Caco-2 (cell line): Measurements from ENCODE around the gene MAP4K1. TPM values are rescaled to one million over a fixed set of nuclear protein-coding genes. Genes with fewer than 3 reads are reported as not detected.
A peak's percentile ranks its signal among the peaks of the same experiment; 100 is the strongest.
"Not testable (repeated sequence)": the region's sequence is repeated elsewhere in the genome, so short reads cannot be mapped to it uniquely, and the experiment has no call there.

Experiments
- BruUV-seq: library from RNA; stranded (reverse); fragments of 400-500 nt; replicated peaks from 2 replicates; lab custom pipeline; 2021; lab: Mats Ljungman, UMichigan
- CTCF ChIA-PET: fragments of 300-600 bp; sonication (Branson Sonifier 250); formaldehyde crosslinking; loops from one replicate; lab custom pipeline; 2022; ENCODE audit warnings: antibody characterized with exemption; lab: Charles Lee
- POLR2A ChIA-PET: fragments of 300-600 bp; sonication (Branson Sonifier 250); formaldehyde crosslinking; loops from one replicate; lab custom pipeline; 2022; ENCODE audit warnings: antibody characterized with exemption; lab: Charles Lee
- DNase-seq, 2 experiments: peaks; one replicate each; pipeline versions ENCODE4 v3.0.0 to v3.0.0-alpha.2; 2020 to 2022
- H3K27me3 ChIP-seq: replicated peaks from 2 replicates; pipeline ENCODE4 v1.6.0; 2011; ENCODE audit warnings: low read length; ENCODE audit not compliant: control insufficient read depth, insufficient read depth
- H3K36me3 ChIP-seq: 2 replicates; pipeline ENCODE4 v1.5.1; 2011; ENCODE audit warnings: low read length; ENCODE audit not compliant: control insufficient read depth, insufficient read depth
- H3K4me1 ChIP-seq: fragments of 250-450 bp; sonication (Bioruptor Pico); 2 replicates; pipeline ENCODE4 v1.5.1; 2020; ENCODE audit warnings: mild to moderate bottlenecking
- H3K4me3 ChIP-seq: 2 replicates; pipeline ENCODE4 v1.5.1; 2011; ENCODE audit warnings: low read depth, mild to moderate bottlenecking, control low read depth, low read length
- H3K9me3 ChIP-seq: fragments of 250-450 bp; sonication (Bioruptor Pico); 2 replicates; pipeline ENCODE4 v1.5.1; 2020; ENCODE audit warnings: mild to moderate bottlenecking, moderate library complexity
- H3K27ac Mint-ChIP-seq: one replicate; pipeline ENCODE4 v1.8.0; 2022; ENCODE audit warnings: mixed read lengths; ENCODE audit not compliant: unreplicated experiment
- H3K27me3 Mint-ChIP-seq: one replicate; pipeline ENCODE4 v1.8.0; 2022; ENCODE audit warnings: mixed read lengths; ENCODE audit not compliant: insufficient read depth, unreplicated experiment
- H3K36me3 Mint-ChIP-seq: one replicate; pipeline ENCODE4 v1.8.0; 2022; ENCODE audit warnings: mild to moderate bottlenecking, mixed read lengths; ENCODE audit not compliant: insufficient read depth, unreplicated experiment
- H3K4me1 Mint-ChIP-seq: one replicate; pipeline ENCODE4 v1.8.0; 2022; ENCODE audit warnings: low read depth, mixed read lengths; ENCODE audit not compliant: unreplicated experiment
- H3K4me3 Mint-ChIP-seq: one replicate; pipeline ENCODE4 v1.8.0; 2022; ENCODE audit warnings: mild to moderate bottlenecking, moderate library complexity, mixed read lengths; ENCODE audit not compliant: unreplicated experiment
- H3K9me3 Mint-ChIP-seq: one replicate; pipeline ENCODE4 v1.8.0; 2022; ENCODE audit warnings: mixed read lengths; ENCODE audit not compliant: unreplicated experiment
- CTCF ChIP-seq, 2 experiments: fragments of 200-600 bp in 1 of 2; IDR thresholded peaks; 1 replicate in 1 of 2; 2 replicates in 1 of 2; pipeline versions ENCODE4 v1.5.1 to v1.8.0; 2011 to 2022; ENCODE audit warnings: antibody characterized with exemption in 1 of 2, control low read depth in 1 of 2, inconsistent platforms in 1 of 2, low read depth in 1 of 2, low read length in 1 of 2, mild to moderate bottlenecking in 1 of 2, moderate library complexity in 1 of 2; ENCODE audit not compliant: insufficient read depth in 1 of 2, severe bottlenecking in 1 of 2, unreplicated experiment in 1 of 2
- intact Hi-C: fragments of 100-400 bp; cut with micrococcal nuclease; formaldehyde crosslinking; loops from one replicate; pipeline ENCODE4 v1.10.0; 2022; ENCODE audit not compliant: unreplicated experiment
- total RNA-seq: library from RNA; stranded (reverse); gene quantifications from 2 replicates; pipeline ENCODE4 v1.2.3, GENCODE V29; 2022

The MAP4K1 gene
- total RNA-seq, 1 experiment from 2014 or later: 1.7 TPM

DNA sequence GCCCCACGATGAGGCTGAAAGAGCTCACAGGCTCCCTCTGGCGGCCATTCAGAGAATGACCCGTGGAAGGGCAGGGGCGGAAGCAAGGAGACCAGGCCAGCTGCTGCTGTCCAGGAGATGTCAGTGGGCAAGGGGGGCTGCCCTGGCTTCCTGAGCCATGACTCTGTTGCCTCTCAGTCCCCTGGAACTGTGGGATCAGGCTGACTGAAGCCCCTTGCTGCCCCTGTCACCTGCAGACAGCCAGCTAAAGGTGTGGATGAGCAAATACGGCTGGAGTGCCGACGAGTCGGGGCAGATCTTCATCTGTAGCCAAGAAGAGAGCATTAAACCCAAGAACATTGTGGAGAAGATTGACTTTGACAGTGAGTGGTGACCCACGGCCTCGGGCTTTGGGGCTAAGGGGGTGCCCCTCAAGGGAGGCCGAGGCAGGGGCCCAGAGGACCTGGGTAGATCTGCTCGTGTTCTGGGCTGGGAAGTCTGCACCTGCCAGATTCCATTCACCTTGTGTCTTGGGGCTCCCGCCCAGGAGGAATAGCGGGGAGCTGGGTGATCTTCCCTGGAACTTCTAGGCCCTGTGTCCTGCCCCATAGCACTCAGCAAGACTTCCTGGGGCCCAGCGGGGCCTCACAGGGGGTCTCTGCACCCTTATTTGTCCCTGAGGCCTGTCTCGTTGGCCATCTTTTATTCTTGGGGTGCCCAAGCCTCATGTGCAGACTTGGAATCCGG lies 17.2 kb upstream of the MAP4K1 start:
- ChIA-PET CTCF (interaction anchor here (0.6 to 2.5 kb wide), 21 partner anchors 10 to 296 kb away, joined by 3 to 30 read pairs (median 3); partner anchors contain the start of genes ACTN4, ECH1, EIF3K and FAM98C), POLR2A (interaction anchor here (0.5 to 1.3 kb wide), 4 partner anchors 16 to 232 kb away, joined by 3 to 11 read pairs (median 6); partner anchors contain the start of genes EIF3K and FAM98C)
- peak; percentile 75 to 86 for DNase-seq
- TF ChIP-seq CTCF (IDR thresholded peaks at IDR 0.05; ENCODE audit: insufficient read depth in 1 of 2, low read depth in 1 of 2, low read length in 1 of 2, severe bottlenecking in 1 of 2, unreplicated experiment in 1 of 2): peak; percentile 95 to 97
- peaks cover 4% of the 10 kb centered on the region for H3K36me3 ChIP-seq
- intact Hi-C loops: loop anchor here (1.0 to 10.0 kb wide), 3 partner anchors 91 to 232 kb away; partner anchors contain the start of gene FAM98C
- H3K4me3 ChIP-seq: no peak overlapping the region
- no peaks in the 10 kb centered on the region for H3K27me3 ChIP-seq
- H3K4me1 ChIP-seq: peaks cover 59% of the 10 kb centered on the region
- Mint-ChIP-seq H3K27ac (peak overlapping the region; percentile 58), H3K4me1 (peaks cover 28% of the 10 kb centered on the region), H3K4me3 (no peak overlapping the region), H3K36me3 (peaks cover 74% of the 10 kb centered on the region), H3K9me3 (peaks cover 10% of the 10 kb centered on the region), H3K27me3 (no peaks in the 10 kb centered on the region)
- no TSS peak for BruUV-seq
- H3K9me3 ChIP-seq: no peaks in the 10 kb centered on the region

- Histone ChIP-seq H3K4me3 (no peak overlapping the region), H3K9me3 (no peaks in the 10 kb centered on the region), H3K27me3 (no peaks in the 10 kb centered on the region), H3K4me1 (peaks cover 46% of the 10 kb centered on the region), H3K36me3 (peaks cover 4% of the 10 kb centered on the region)
- peaks cover 28% of the 10 kb centered on the region for H3K4me1 Mint-ChIP-seq
- H3K36me3 Mint-ChIP-seq: peaks cover 88% of the 10 kb centered on the region
- POLR2A ChIA-PET: no interaction called here
- DNase-seq: no peak
- no peak for TF ChIP-seq CTCF (IDR thresholded peaks at IDR 0.05; ENCODE audit: insufficient read depth in 1 of 2, low read depth in 1 of 2, low read length in 1 of 2, severe bottlenecking in 1 of 2, unreplicated experiment in 1 of 2)
- no peak overlapping the region for H3K4me3 Mint-ChIP-seq
- H3K27ac Mint-ChIP-seq: peak overlapping the region; percentile 81
- BruUV-seq: no TSS peak
- H3K27me3 Mint-ChIP-seq: no peaks in the 10 kb centered on the region
- CTCF ChIA-PET: interaction anchor here (1.0 kb wide), 1 partner anchor 230 kb away, joined by 5 read pairs; the partner anchor contains the start of gene FAM98C
- intact Hi-C loops: loop anchor here (10.0 kb wide), 1 partner anchor 118 kb away; no protein-coding TSS in a partner anchor
- H3K9me3 Mint-ChIP-seq: peaks cover 10% of the 10 kb centered on the region
Measured at GRCh38 chr19:38632476-38633213, 14.9 kb upstream of the MAP4K1 start.

- H3K36me3 Mint-ChIP-seq: peaks cover 88% of the 10 kb centered on the region
Measured at GRCh38 chr19:38631811-38632475, 14.2 kb upstream of the MAP4K1 start.

GRCh38 chr19:38631301-38631700 lies 13.5 kb upstream of the MAP4K1 start:
- H3K4me3 Mint-ChIP-seq, H3K4me3 ChIP-seq, H3K27ac Mint-ChIP-seq, H3K36me3 ChIP-seq, H3K27me3 Mint-ChIP-seq, BruUV-seq, DNase-seq, H3K9me3 ChIP-seq, H3K27me3 ChIP-seq, CTCF ChIA-PET, POLR2A ChIA-PET, H3K9me3 Mint-ChIP-seq: not testable (repeated sequence)
- intact Hi-C loops: loop anchor here (10.0 kb wide), 1 partner anchor 116 kb away; no protein-coding TSS in a partner anchor
- peaks cover 88% of the 10 kb centered on the region for H3K36me3 Mint-ChIP-seq
- H3K4me1 Mint-ChIP-seq: peaks cover 19% of the 10 kb centered on the region
- H3K4me1 ChIP-seq: peaks cover 34% of the 10 kb centered on the region

More at GRCh38 chr19:38631811-38632475, 14.2 kb upstream of the MAP4K1 start:
- H3K27me3 ChIP-seq, CTCF ChIA-PET, H3K36me3 ChIP-seq, BruUV-seq, H3K4me3 Mint-ChIP-seq, H3K9me3 ChIP-seq, POLR2A ChIA-PET, H3K9me3 Mint-ChIP-seq, H3K27me3 Mint-ChIP-seq, H3K27ac Mint-ChIP-seq, H3K4me3 ChIP-seq: not testable (repeated sequence)
- peaks cover 24% of the 10 kb centered on the region for H3K4me1 Mint-ChIP-seq
- DNase-seq: peak; percentile 32 to 65
- intact Hi-C loops: loop anchor here (10.0 kb wide), 1 partner anchor 117 kb away; no protein-coding TSS in a partner anchor
- H3K4me1 ChIP-seq: peaks cover 40% of the 10 kb centered on the region
